Fibroblast of pulmonary artery (primary cell): ENCODE data around the gene RALGAPA2.

Experiments used
- DNase-seq: peaks from one replicate; pipeline ENCODE4 v3.0.0-alpha.2; 2010; ENCODE audit warnings: low read depth
- H3K4me3 ChIP-seq: replicated peaks from 2 replicates; pipeline ENCODE4 v1.5.1; 2011; ENCODE audit warnings: low read depth, mild to moderate bottlenecking, control low read depth, low read length, moderate library complexity
- TF ChIP-seq, protein P1 (sequence below): IDR thresholded peaks from 2 replicates; pipeline ENCODE4 v1.5.1; 2011; ENCODE audit warnings: mild to moderate bottlenecking, control low read depth, low read length, inconsistent platforms; ENCODE audit errors: missing control alignments

Gene RALGAPA2

DNA sequence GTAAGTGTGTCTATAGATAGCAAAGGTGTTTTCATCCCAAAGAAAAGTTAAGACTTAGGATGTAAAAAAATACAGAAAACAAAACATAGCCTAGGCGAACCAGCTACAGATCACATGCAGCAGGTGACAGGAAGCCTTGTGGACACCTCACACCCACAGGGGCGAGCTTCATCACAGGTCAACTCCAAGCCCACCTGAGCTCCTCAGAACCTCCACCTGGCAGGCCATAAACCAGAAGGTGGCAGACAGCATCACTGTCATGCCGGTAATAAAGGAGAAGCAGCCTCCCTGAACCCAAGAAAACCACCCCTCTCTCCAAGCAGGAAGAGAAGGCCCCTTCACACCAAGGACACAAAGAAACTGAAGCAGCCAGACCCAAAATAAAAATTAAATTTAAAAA is 1.0 kb downstream of the RALGAPA2 start:
- TF ChIP-seq, protein P1, sequence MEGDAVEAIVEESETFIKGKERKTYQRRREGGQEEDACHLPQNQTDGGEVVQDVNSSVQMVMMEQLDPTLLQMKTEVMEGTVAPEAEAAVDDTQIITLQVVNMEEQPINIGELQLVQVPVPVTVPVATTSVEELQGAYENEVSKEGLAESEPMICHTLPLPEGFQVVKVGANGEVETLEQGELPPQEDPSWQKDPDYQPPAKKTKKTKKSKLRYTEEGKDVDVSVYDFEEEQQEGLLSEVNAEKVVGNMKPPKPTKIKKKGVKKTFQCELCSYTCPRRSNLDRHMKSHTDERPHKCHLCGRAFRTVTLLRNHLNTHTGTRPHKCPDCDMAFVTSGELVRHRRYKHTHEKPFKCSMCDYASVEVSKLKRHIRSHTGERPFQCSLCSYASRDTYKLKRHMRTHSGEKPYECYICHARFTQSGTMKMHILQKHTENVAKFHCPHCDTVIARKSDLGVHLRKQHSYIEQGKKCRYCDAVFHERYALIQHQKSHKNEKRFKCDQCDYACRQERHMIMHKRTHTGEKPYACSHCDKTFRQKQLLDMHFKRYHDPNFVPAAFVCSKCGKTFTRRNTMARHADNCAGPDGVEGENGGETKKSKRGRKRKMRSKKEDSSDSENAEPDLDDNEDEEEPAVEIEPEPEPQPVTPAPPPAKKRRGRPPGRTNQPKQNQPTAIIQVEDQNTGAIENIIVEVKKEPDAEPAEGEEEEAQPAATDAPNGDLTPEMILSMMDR = no peak
- peak overlapping the region; percentile 73 for H3K4me3 ChIP-seq
- DNase-seq = no peak

DNA sequence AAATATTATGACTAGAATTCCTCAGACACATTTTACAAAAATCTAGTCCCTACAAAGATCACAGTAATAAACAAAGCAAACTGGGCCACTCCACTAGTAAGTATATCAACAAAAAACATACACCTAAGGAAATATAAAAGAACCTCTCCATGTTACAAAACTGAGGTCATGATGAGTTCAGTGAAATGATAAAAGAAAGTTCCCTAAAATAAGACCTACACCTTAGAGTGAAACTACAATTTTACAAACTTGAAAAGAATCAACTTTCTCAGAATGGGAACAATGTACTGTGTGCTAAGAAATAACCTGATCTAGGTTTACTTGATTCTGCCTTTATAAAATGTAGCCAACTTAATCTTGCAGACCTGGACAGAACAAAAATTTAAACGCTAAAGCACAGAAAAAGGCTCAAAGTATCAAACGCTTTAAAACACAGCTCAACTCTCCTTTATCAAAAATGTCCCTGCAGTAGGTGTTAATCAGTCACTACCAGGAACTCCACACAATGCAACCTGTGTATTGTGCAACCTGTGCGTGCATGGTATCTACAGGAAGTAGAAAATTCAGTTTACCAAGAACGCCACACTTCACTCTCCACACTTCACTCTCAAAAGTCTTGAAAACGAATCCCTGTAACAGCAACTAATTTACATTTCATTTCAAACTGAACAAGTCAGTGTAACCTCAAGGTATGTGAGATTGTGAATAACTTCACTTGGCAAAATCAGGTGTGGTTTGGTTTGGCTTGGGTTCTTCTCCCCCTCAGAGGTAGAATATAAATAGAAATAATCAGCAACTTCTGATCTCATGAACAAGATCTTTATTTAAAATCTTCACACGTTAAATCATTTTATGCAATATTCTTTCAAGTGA is 1.8 kb downstream of the RALGAPA2 start:
- H3K4me3 ChIP-seq = no peak overlapping the region
- TF ChIP-seq, protein P1 = no peak
- no peak for DNase-seq

DNA sequence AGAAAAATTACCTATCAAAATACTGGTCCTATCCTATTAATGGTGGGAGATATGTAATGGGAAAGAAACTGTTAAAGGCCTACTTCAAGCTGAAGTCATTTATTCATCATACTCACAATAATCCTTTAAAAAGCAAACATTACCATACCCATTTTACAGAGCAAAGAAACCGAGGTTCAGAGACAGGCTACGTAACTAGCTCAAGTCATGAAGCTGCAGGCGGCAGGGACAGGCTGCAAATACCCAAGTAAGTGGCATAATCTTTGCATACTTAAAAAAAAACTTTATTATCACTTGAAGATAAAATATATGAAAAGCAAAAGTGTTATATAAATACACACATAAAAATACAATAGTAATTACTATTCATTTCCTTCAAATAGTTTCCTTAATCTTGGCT is 2.6 kb downstream of the RALGAPA2 start:
- DNase-seq = no peak
- H3K4me3 ChIP-seq = no peak overlapping the region
- TF ChIP-seq, protein P1 = no peak

DNA sequence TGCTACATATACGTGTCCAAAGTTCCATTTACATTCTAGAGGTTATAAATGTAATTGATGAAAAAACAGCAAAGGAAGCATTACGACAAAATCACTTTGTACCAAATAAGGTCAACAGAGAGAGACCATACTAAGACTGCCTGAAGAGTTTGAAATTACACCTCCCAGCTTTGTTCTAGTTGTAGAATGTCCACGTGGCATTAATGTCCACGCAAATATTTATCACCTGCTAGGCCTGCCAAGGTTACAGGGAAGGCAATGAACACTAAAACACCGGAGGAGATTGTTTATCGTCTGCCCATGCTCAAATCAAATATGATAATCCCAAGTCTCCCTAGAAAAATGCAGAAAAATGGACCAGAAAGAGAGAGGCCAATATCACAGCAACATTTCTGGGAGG is 6.2 kb downstream of the RALGAPA2 start:
- TF ChIP-seq, protein P1 = no peak
- H3K4me3 ChIP-seq = no peak overlapping the region
- no peak for DNase-seq

DNA sequence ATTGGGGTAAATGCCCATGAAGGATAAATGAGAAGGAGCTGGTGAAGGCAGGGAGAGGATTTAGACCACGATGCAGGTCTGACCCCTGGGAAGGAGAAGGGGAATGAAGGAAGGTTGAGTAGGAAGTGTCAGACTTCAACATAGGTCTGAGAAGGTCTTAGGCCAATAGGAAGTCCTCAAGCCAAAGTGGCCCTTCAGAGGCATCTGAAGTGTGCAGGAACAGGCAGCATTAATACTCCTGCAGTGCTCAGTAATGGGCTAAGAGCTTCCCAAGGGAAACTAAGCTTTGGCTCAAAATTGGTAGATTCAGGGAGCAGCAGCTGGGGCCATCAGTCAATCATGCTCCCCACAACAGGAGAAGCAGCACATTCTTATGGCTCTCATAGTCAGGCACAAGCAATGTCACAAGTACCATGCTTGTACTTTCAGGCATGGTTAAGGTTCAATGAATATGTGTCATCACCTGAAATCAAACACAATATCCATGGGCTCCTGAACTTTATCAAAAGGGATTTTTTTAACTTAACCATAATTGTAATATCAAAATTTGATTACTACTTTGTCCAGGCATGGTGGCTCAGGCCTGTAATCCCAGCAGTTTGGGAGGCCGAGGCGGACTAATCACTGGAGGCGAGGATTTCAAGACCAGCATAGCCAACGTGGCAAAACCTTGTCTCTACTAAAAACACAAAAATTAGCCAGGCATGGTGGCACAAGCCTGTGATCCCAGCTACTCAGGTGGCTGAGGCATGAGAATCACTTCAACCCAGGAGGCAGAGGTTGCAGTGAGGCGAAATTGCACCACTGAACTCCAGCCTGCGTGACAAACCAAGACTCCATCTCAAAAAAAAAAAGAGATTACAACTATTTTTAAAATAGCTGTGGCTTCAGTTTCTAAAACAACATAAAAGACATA is 9.9 kb downstream of the RALGAPA2 start:
- TF ChIP-seq, protein P1 = no peak
- no peak for DNase-seq
- H3K4me3 ChIP-seq = no peak overlapping the region

DNA sequence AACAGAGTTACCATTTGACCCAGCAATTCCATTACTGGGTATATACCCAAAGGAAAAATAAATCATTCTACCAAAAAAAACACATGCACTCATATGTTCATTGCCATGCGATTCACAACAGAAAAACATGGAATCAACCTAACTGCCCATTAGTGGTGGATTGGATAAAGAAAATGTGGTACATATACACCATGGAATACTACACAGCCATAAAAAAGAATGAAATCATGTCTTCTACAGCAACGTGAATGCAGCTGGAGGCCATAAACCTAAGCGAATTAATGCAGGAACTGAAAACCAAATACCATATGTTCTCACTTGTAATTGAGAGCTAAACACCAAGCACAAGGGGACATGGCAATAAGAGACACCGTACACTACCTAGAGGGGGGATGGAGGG is 12.5 kb downstream of the RALGAPA2 start:
- no peak overlapping the region for H3K4me3 ChIP-seq
- no peak for DNase-seq
- TF ChIP-seq, protein P1 = no peak
